Panc1 (cell line): ENCODE results near the gene RAB6A.

Source experiments
- POLR2AphosphoS5 ChIP-seq: IDR thresholded peaks from 2 replicates; pipeline ENCODE4 v1.6.1; 2012; ENCODE audit warnings: mild to moderate bottlenecking, low read depth, low read length, moderate library complexity
- REST ChIP-seq, 2 experiments: IDR thresholded peaks; 2 replicates each; pipeline ENCODE4 v1.6.1; 2011 to 2012; ENCODE audit warnings: low read depth in 2 of 2, control low read depth in 1 of 2, low read length in 1 of 2, mild to moderate bottlenecking in 1 of 2, moderate library complexity in 1 of 2; ENCODE audit not compliant: insufficient read depth in 1 of 2
- SIN3A ChIP-seq: IDR thresholded peaks from 2 replicates; pipeline ENCODE4 v1.6.1; 2012; ENCODE audit warnings: low read depth, mild to moderate bottlenecking, low read length, moderate library complexity, borderline replicate concordance; ENCODE audit not compliant: insufficient read depth
- TCF7L2 ChIP-seq: IDR thresholded peaks from 2 replicates; pipeline ENCODE4 v1.6.1; 2011; ENCODE audit warnings: mild to moderate bottlenecking, low read depth, low read length, inconsistent platforms
- TF ChIP-seq, protein P1 (sequence below): fragments of 450-650 bp; IDR thresholded peaks from 2 replicates; pipeline ENCODE4 v1.5.1; 2017; ENCODE audit warnings: mild to moderate bottlenecking

DNA sequence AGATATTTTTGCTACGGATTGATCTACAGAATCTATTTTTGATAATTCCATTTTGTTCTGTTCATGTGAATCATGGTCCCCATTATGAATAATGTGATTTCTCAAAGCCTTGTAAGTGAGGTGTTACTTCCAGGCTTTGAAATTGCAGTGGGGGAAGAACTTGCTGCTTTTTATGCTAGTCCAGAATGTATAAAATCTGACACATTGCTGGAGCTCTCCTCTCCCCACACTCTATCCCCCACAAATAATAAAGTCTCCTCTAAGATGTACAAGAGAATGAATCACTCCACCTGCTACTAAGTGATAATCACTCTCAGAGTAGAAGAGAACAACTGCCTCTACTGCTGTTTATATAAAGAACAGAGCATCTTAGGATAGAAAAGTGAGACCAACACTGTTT lies 5.9 kb upstream of the RAB6A start:
- TF ChIP-seq, protein P1, sequence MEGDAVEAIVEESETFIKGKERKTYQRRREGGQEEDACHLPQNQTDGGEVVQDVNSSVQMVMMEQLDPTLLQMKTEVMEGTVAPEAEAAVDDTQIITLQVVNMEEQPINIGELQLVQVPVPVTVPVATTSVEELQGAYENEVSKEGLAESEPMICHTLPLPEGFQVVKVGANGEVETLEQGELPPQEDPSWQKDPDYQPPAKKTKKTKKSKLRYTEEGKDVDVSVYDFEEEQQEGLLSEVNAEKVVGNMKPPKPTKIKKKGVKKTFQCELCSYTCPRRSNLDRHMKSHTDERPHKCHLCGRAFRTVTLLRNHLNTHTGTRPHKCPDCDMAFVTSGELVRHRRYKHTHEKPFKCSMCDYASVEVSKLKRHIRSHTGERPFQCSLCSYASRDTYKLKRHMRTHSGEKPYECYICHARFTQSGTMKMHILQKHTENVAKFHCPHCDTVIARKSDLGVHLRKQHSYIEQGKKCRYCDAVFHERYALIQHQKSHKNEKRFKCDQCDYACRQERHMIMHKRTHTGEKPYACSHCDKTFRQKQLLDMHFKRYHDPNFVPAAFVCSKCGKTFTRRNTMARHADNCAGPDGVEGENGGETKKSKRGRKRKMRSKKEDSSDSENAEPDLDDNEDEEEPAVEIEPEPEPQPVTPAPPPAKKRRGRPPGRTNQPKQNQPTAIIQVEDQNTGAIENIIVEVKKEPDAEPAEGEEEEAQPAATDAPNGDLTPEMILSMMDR, result no peak
- no peak for TF ChIP-seq REST (IDR thresholded peaks at IDR 0.05; ENCODE audit: insufficient read depth in 1 of 2, low read depth in 2 of 2, low read length in 1 of 2)
- no peak for TF ChIP-seq SIN3A
- no peak for TF ChIP-seq POLR2AphosphoS5
- TF ChIP-seq TCF7L2, result no peak
